Smooth muscle cell (in vitro differentiated cells): ENCODE measurements around the gene EFNA2. TPM values are rescaled to one million over a fixed set of nuclear protein-coding genes. Genes with fewer than 3 reads are reported as not detected.

Experiments used
- DNase-seq: peaks from one replicate; lab custom pipeline; 2025; ENCODE audit not compliant: unreplicated experiment; lab: John Stamatoyannopoulos, UW
- H2AFZ ChIP-seq: fragments of 200-600 bp; sonication (generic); 2 replicates; pipeline ENCODE4 v1.6.0; 2016; ENCODE audit warnings: antibody characterized with exemption, low read depth, mild to moderate bottlenecking
- H3F3A ChIP-seq: fragments of 200-600 bp; sonication (generic); 2 replicates; pipeline ENCODE4 v1.6.0; 2017; ENCODE audit warnings: antibody characterized with exemption, low read depth
- H3K27ac ChIP-seq: fragments of 200-600 bp; sonication (generic); 2 replicates; pipeline ENCODE4 v1.5.1; 2016; ENCODE audit warnings: low read depth, mild to moderate bottlenecking
- H3K27me3 ChIP-seq: fragments of 200-600 bp; sonication (generic); 2 replicates; pipeline ENCODE4 v1.6.1; 2016; ENCODE audit warnings: low read depth, mild to moderate bottlenecking
- H3K36me3 ChIP-seq: fragments of 200-600 bp; sonication (generic); 2 replicates; pipeline ENCODE4 v1.5.1; 2016; ENCODE audit warnings: low read depth
- H3K4me1 ChIP-seq: fragments of 200-600 bp; sonication (generic); 2 replicates; pipeline ENCODE4 v1.5.1; 2016; ENCODE audit warnings: low read depth
- H3K4me2 ChIP-seq: fragments of 200-600 bp; sonication (generic); 2 replicates; pipeline ENCODE4 v1.6.0; 2016; ENCODE audit warnings: mild to moderate bottlenecking
- H3K4me3 ChIP-seq: fragments of 200-600 bp; sonication (generic); 2 replicates; pipeline ENCODE4 v1.5.1; 2016; ENCODE audit warnings: mild to moderate bottlenecking
- H3K79me2 ChIP-seq: fragments of 200-600 bp; sonication (generic); 2 replicates; pipeline ENCODE4 v1.6.0; 2016; ENCODE audit warnings: low read depth, mild to moderate bottlenecking
- H3K9ac ChIP-seq: fragments of 200-600 bp; sonication (generic); 2 replicates; pipeline ENCODE4 v1.6.0; 2016; ENCODE audit warnings: low read depth
- H3K9me3 ChIP-seq: fragments of 200-600 bp; sonication (generic); replicated peaks from 2 replicates; pipeline ENCODE4 v1.5.1; 2016; ENCODE audit warnings: low read depth
- H4K20me1 ChIP-seq: fragments of 200-600 bp; sonication (generic); 2 replicates; pipeline ENCODE4 v1.6.0; 2016; ENCODE audit warnings: low read depth
- WGBS: methylation state at CpG from one replicate; pipeline ENCODE4 v1.1.7; 2016; ENCODE audit warnings: low lambda C conversion rate; 5-methylcytosine and 5-hydroxymethylcytosine counted together
- polyA plus RNA-seq: library from polyadenylated mRNA; unstranded; fragments of >200 nt; fragmentation: Nextera tagmentation; extraction: Ambion mirVana; gene quantifications from 2 replicates; pipeline ENCODE4 v1.2.1, GENCODE V29; 2016
- total RNA-seq: library from RNA; depleted of rRNA; stranded (reverse); fragments of >200 nt; gene quantifications from 2 replicates; pipeline ENCODE4 v1.2.3, GENCODE V29; 2014
- TF ChIP-seq, protein P1 (sequence below): fragments of 200-600 bp; sonication (generic); IDR thresholded peaks from 2 replicates; pipeline ENCODE4 v1.5.1; 2017; ENCODE audit warnings: borderline replicate concordance, mild to moderate bottlenecking, antibody characterized with exemption; ENCODE audit not compliant: insufficient read depth, poor library complexity, severe bottlenecking

The EFNA2 gene
- total and polyA plus RNA-seq, 2 experiments from 2014 or later, result 0.89 to 6.2 TPM

DNA sequence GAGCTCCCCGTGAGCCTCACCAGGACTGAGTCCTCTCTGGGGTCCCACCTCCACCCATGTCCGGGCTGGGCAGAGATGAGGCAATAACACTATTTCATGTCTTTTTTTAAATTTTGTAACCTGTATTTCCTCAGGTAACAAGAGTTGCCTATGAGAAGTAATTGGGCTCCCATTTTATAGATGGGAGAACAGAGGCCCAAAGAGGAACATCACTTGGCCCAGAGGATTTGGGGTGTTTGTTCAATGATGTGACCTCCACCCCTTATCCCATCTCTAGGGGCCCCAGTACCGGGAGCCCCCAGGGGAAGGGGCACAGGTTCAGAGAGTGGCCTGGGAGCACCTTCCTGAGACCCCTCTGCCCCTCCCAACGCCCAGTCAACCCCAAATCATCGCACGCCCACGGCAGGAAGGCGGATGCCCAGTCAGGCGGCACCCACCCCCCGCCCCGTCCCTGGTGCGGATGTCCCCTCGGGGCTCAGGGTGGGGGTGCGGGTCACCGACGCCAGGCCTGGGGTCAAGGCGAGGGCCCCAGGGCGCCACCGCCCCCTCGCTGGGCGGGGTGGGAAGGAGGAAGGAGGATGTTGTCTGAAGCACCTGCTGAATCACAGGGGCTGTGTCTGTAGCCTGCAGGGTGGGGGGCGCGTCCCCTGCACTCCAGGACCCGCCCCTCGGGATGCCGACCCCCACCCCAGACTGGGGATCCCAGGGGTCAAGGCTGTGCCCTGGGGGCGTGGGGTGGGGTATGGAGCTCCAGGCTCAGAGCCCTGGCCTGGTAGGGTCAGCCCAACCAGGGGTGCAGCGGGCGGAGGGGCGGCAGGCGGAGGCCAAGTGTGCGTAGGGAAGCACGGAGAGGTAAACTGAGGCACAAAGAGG, 25.6 kb upstream of the EFNA2 start:
- 27% methylated on average over 16 of the region's 33 CpGs for WGBS
- peak overlapping the region; percentile 41 for H3K9ac ChIP-seq

DNA sequence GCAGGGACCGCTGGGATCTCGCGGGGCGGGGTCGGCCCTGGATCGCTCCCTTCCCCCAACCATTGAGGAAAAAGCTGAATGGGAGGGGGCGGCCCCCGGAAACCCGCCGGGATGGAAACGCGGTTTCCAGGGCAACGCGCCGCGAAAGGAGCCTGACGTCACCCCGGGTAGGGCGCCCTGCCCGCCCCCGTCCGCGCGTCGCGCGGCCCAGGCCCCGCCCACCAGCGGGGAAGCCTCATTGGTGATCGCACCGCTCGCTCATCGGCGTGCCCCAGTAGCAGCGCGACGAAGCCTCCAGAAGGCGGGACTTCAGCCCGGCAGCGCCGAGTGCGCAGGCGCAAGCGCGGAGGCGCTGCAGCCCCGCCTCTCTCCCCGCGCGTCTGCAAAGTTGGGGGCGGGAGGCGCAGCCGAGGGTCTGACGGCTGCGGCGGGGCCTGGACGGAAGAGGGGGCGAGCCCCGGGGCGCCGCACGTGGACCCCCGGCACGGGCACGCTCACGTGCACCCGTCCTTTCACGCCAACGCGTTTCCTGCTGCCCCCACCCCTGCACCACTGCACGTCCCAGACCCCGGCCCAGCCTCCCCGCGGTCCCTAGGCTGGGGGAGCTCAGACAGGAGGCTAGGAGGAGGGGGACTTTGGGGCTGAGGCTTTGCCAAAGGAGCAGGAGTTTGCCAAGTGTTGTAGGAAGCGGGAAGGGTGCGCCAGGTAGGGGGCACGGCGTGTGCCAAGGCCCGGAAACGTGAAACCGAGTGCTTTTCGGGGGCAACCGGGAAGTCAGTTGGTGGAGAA, 24.7 kb upstream of the EFNA2 start:
- Histone ChIP-seq H3K79me2 (peaks cover 20% of the 10 kb centered on the region), H2AFZ (no peak overlapping the region), H3F3A (peaks cover 57% of the 10 kb centered on the region), H3K9ac (peak overlapping the region; percentile 96), H3K4me3 (peak overlapping the region; percentile 64), H3K27ac (peak overlapping the region; percentile 97), H3K36me3 (no peaks in the 10 kb centered on the region), H3K9me3 (no peaks in the 10 kb centered on the region), H3K27me3 (no peaks in the 10 kb centered on the region), H3K4me2 (peak overlapping the region; percentile 95), H4K20me1 (peaks cover 40% of the 10 kb centered on the region), H3K4me1 (peaks cover 40% of the 10 kb centered on the region)
- WGBS, result 1% methylated on average over 51 of the region's 83 CpGs
- DNase-seq, result peak; percentile 89
- TF ChIP-seq, protein P1, sequence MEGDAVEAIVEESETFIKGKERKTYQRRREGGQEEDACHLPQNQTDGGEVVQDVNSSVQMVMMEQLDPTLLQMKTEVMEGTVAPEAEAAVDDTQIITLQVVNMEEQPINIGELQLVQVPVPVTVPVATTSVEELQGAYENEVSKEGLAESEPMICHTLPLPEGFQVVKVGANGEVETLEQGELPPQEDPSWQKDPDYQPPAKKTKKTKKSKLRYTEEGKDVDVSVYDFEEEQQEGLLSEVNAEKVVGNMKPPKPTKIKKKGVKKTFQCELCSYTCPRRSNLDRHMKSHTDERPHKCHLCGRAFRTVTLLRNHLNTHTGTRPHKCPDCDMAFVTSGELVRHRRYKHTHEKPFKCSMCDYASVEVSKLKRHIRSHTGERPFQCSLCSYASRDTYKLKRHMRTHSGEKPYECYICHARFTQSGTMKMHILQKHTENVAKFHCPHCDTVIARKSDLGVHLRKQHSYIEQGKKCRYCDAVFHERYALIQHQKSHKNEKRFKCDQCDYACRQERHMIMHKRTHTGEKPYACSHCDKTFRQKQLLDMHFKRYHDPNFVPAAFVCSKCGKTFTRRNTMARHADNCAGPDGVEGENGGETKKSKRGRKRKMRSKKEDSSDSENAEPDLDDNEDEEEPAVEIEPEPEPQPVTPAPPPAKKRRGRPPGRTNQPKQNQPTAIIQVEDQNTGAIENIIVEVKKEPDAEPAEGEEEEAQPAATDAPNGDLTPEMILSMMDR, result no peak

More for the DNA sequence above, 25.6 kb upstream of the EFNA2 start:
- Histone ChIP-seq H3K4me1 (peaks cover 34% of the 10 kb centered on the region), H3K36me3 (no peaks in the 10 kb centered on the region), H3K4me3 (peak overlapping the region; percentile 42), H3K9me3 (no peaks in the 10 kb centered on the region), H2AFZ (no peak overlapping the region), H4K20me1 (peaks cover 49% of the 10 kb centered on the region), H3K4me2 (peak overlapping the region; percentile 82), H3K79me2 (peaks cover 29% of the 10 kb centered on the region), H3F3A (peaks cover 63% of the 10 kb centered on the region), H3K27ac (peak overlapping the region; percentile 74), H3K27me3 (no peaks in the 10 kb centered on the region)
- peak; percentile 65 for DNase-seq
- TF ChIP-seq, protein P1, result no peak

DNA sequence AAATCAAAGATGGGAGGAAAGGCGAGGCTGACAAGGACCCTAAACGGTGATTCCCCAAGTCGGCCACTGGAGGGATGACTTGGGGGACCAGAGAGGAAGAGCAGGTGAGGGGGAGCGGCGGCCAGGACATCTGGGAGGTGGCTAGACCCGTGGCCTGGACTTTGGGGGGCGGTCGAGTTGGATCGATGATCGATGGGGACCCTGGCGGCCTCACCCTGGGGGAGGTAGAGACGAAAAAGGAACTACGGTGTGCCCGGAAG, 24.2 kb upstream of the EFNA2 start:
- Histone ChIP-seq H3K4me3 (peak overlapping the region; percentile 64), H2AFZ (no peak overlapping the region), H4K20me1 (peaks cover 35% of the 10 kb centered on the region), H3K9me3 (no peaks in the 10 kb centered on the region), H3K27ac (peak overlapping the region; percentile 97), H3K4me2 (peak overlapping the region; percentile 95), H3K4me1 (peaks cover 41% of the 10 kb centered on the region), H3K27me3 (no peaks in the 10 kb centered on the region), H3K36me3 (no peaks in the 10 kb centered on the region), H3F3A (peaks cover 55% of the 10 kb centered on the region), H3K79me2 (peaks cover 16% of the 10 kb centered on the region), H3K9ac (peak overlapping the region; percentile 96)
- TF ChIP-seq, protein P1, result no peak
- WGBS, result 12% methylated on average over 14 of the region's 14 CpGs
- no peak for DNase-seq
